Measurements from ENCODE around the gene C4A.

- no peak for TF ChIP-seq CTCF (IDR thresholded peaks at IDR 0.05)
- no peak for TF ChIP-seq POLR2A (IDR thresholded peaks at IDR 0.05)
- TF ChIP-seq EP300 (IDR thresholded peaks at IDR 0.05): no peak
- no peak for TF ChIP-seq POLR2AphosphoS5 (IDR thresholded peaks at IDR 0.05)
Observed at GRCh38 chr6:31948306-31948705, 33.6 kb upstream of the C4A start.

All from suprapubic skin (tissue), 4 donors.